HEK293 (cell line): ENCODE data around the gene TCEANC2.
A peak's percentile ranks its signal among the peaks of the same experiment; 100 is the strongest.

Source experiments
- CTCF ChIA-PET: fragments of 350-600 bp; formaldehyde crosslinking; extraction: SDS; loops from one replicate; lab custom pipeline; 2021; ENCODE audit warnings: antibody characterized with exemption; lab: Yijun Ruan, JAX
- POLR2A ChIA-PET: fragments of 300-600 bp; formaldehyde crosslinking; extraction: SDS; loops from one replicate; lab custom pipeline; 2020; ENCODE audit warnings: antibody characterized with exemption, inconsistent platforms; lab: Yijun Ruan, JAX
- H3K27ac ChIP-seq: fragments of 200-500 bp; sonication (Bioruptor generic); 2 replicates; pipeline ENCODE4 v1.5.1; 2014; ENCODE audit warnings: low read depth, low read length, control low read depth, inconsistent platforms; ENCODE audit errors: extremely low read depth
- H3K36me3 ChIP-seq, 2 experiments: fragments of 200-500 bp in 1 of 2; sonication (Bioruptor generic) in 1 of 2; 1 replicate in 1 of 2; 2 replicates in 1 of 2; pipeline ENCODE4 v1.5.1; 2014 to 2017; ENCODE audit warnings: inconsistent platforms in 2 of 2, low read length in 2 of 2; ENCODE audit not compliant: control insufficient read depth in 2 of 2, insufficient read depth in 1 of 2
- H3K4me1 ChIP-seq: fragments of 200-500 bp; sonication (Bioruptor generic); 2 replicates; pipeline ENCODE4 v1.5.1; 2014; ENCODE audit warnings: mild to moderate bottlenecking, low read length, inconsistent platforms; ENCODE audit not compliant: control insufficient read depth, insufficient read depth
- H3K4me3 ChIP-seq: 2 replicates; pipeline ENCODE4 v1.5.1; 2011; ENCODE audit warnings: low read depth, mild to moderate bottlenecking, control low read depth, low read length, moderate library complexity
- H3K9me3 ChIP-seq: fragments of 200-500 bp; sonication (Bioruptor generic); 2 replicates; pipeline ENCODE4 v1.5.1; 2014; ENCODE audit warnings: low read depth, low read length, inconsistent platforms; ENCODE audit not compliant: control insufficient read depth, insufficient read depth
- BCL11B ChIP-seq: fragments of 450-650 bp; formaldehyde crosslinking; IDR thresholded peaks from 2 replicates; pipeline ENCODE4 v1.5.1; 2016; ENCODE audit warnings: low read depth, missing biosample characterization, missing genetic modification characterization
- GLIS1 ChIP-seq: fragments of 450-650 bp; formaldehyde crosslinking; IDR thresholded peaks from 2 replicates; pipeline ENCODE4 v1.5.1; 2016; ENCODE audit warnings: missing biosample characterization, missing genetic modification characterization
- GLIS2 ChIP-seq: fragments of 450-650 bp; formaldehyde crosslinking; IDR thresholded peaks from 2 replicates; pipeline ENCODE4 v1.5.1; 2016; ENCODE audit warnings: missing biosample characterization, missing genetic modification characterization
- KLF8 ChIP-seq: fragments of 450-650 bp; formaldehyde crosslinking; IDR thresholded peaks from 2 replicates; pipeline ENCODE4 v1.5.1; 2016; ENCODE audit warnings: missing biosample characterization, missing genetic modification characterization
- MZF1 ChIP-seq: fragments of 450-650 bp; formaldehyde crosslinking; IDR thresholded peaks from 2 replicates; pipeline ENCODE4 v1.5.1; 2017; ENCODE audit warnings: missing biosample characterization, missing genetic modification characterization, borderline replicate concordance
- YY2 ChIP-seq: fragments of 450-650 bp; formaldehyde crosslinking; IDR thresholded peaks from 2 replicates; pipeline ENCODE4 v1.5.1; 2016; ENCODE audit warnings: missing biosample characterization, missing genetic modification characterization
- ZBTB1 ChIP-seq: fragments of 450-650 bp; formaldehyde crosslinking; IDR thresholded peaks from 2 replicates; pipeline ENCODE4 v1.5.1; 2016; ENCODE audit warnings: missing biosample characterization, missing genetic modification characterization
- ZBTB6 ChIP-seq: fragments of 450-650 bp; formaldehyde crosslinking; IDR thresholded peaks from 2 replicates; pipeline ENCODE4 v1.5.1; 2017; ENCODE audit warnings: missing biosample characterization, missing genetic modification characterization
- ZBTB7A ChIP-seq: fragments of 450-650 bp; formaldehyde crosslinking; IDR thresholded peaks from 2 replicates; pipeline ENCODE4 v1.5.1; 2016; ENCODE audit warnings: low read depth, missing biosample characterization, missing genetic modification characterization
- ZFHX2 ChIP-seq: fragments of 450-650 bp; formaldehyde crosslinking; conservative IDR thresholded peaks from 2 replicates; pipeline ENCODE4 v1.5.1; 2016; ENCODE audit warnings: missing biosample characterization, missing genetic modification characterization
- ZNF366 ChIP-seq: fragments of 450-650 bp; formaldehyde crosslinking; conservative IDR thresholded peaks from 2 replicates; pipeline ENCODE4 v1.5.1; 2016; ENCODE audit warnings: missing biosample characterization, missing genetic modification characterization
- ZNF433 ChIP-seq: fragments of 450-650 bp; formaldehyde crosslinking; IDR thresholded peaks from 2 replicates; pipeline ENCODE4 v1.5.1; 2016; ENCODE audit warnings: missing biosample characterization, missing genetic modification characterization, low read depth
- ZNF610 ChIP-seq: fragments of 450-650 bp; formaldehyde crosslinking; IDR thresholded peaks from 2 replicates; pipeline ENCODE4 v1.5.1; 2016; ENCODE audit warnings: missing biosample characterization, missing genetic modification characterization, borderline replicate concordance
- ZNF670 ChIP-seq: fragments of 450-650 bp; formaldehyde crosslinking; IDR thresholded peaks from 2 replicates; pipeline ENCODE4 v1.5.1; 2016; ENCODE audit warnings: missing biosample characterization, missing genetic modification characterization, low read depth
- ZNF704 ChIP-seq: fragments of 450-650 bp; formaldehyde crosslinking; IDR thresholded peaks from 2 replicates; pipeline ENCODE4 v1.5.1; 2016; ENCODE audit warnings: missing biosample characterization, missing genetic modification characterization
- ZSCAN4 ChIP-seq: fragments of 450-650 bp; formaldehyde crosslinking; IDR thresholded peaks from 2 replicates; pipeline ENCODE4 v1.5.1; 2017; ENCODE audit warnings: missing biosample characterization, missing genetic modification characterization
- TF ChIP-seq, protein P1 (sequence below): fragments of 450-650 bp; formaldehyde crosslinking; IDR thresholded peaks from 2 replicates; pipeline ENCODE4 v1.5.1; 2017; ENCODE audit warnings: missing biosample characterization, missing genetic modification characterization
- TF ChIP-seq, protein P2 (sequence below): fragments of 450-650 bp; formaldehyde crosslinking; optimal IDR thresholded peaks from 2 replicates; pipeline ENCODE3; 2016; ENCODE audit warnings: missing biosample characterization, mild to moderate bottlenecking, missing genetic modification characterization
- TF ChIP-seq, protein P3 (sequence below): fragments of 450-650 bp; formaldehyde crosslinking; IDR thresholded peaks from 2 replicates; pipeline ENCODE4 v1.5.1; 2017; ENCODE audit warnings: missing biosample characterization, mild to moderate bottlenecking, missing genetic modification characterization, moderate library complexity

TCEANC2 gene

DNA sequence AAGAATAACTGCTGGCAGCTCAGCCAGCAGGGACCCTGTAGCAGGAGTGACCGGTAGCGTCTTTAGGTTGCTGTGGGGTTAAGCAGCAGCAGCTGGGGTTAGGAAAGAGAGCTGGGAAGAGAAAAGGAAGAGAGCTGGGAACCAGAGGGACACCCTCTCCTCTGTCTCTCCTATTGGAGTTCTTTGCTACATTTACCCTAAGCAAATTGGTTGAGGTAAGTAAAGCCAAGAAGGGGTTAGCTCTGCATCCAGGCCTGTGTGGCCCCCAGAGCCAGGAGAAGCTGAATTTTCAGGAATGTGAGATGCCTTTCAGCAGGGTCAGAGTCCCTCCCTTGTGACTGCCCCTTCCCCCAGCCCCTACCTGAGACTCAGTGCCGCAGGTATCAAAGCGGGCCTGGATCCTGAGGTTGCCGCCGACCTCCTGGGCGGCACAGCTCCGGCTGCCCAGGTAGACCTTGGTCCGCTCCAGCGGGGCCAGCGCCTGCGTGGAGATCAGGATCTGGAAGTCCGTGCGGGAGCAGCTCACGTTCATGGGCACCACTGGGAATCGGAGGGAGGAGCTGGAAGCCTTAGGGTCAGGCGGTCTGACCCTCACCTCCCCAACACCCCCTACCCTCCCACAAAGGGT, 83.0 kb downstream of the TCEANC2 start:
- Histone ChIP-seq H3K4me3 (no peak overlapping the region), H3K9me3 (no peaks in the 10 kb centered on the region), H3K4me1 (no peaks in the 10 kb centered on the region; the same call in 1 of the 2 replicates), H3K27ac (no peak overlapping the region), H3K36me3 (no peaks in the 10 kb centered on the region)
- TF ChIP-seq ZNF704 (tag by site-specific recombination) (no peak), ZNF366 (tag by site-specific recombination) (no peak), ZBTB6 (tag by site-specific recombination) (no peak), ZBTB1 (tag by site-specific recombination) (no peak)
- CTCF ChIA-PET: no interaction called here
- POLR2A ChIA-PET: interaction anchor here (0.8 kb wide), 1 partner anchor 12 kb away, joined by 3 read pairs; no protein-coding TSS in a partner anchor

- TF ChIP-seq MZF1 (tag by site-specific recombination) (no peak), ZNF670 (no peak), BCL11B (tag by site-specific recombination) (no peak), ZNF610 (no peak), ZFHX2 (tag by site-specific recombination) (no peak), KLF8 (tag by site-specific recombination) (no peak)
- Histone ChIP-seq H3K4me3 (no peak overlapping the region), H3K36me3 (no peaks in the 10 kb centered on the region), H3K27ac (no peak overlapping the region), H3K9me3 (no peaks in the 10 kb centered on the region), H3K4me1 (no peaks in the 10 kb centered on the region; the same call in 1 of the 2 replicates)
- CTCF ChIA-PET: no interaction called here
- POLR2A ChIA-PET: no interaction called here
Observed at GRCh38 chr1:54136963-54137533, 83.6 kb downstream of the TCEANC2 start.

DNA sequence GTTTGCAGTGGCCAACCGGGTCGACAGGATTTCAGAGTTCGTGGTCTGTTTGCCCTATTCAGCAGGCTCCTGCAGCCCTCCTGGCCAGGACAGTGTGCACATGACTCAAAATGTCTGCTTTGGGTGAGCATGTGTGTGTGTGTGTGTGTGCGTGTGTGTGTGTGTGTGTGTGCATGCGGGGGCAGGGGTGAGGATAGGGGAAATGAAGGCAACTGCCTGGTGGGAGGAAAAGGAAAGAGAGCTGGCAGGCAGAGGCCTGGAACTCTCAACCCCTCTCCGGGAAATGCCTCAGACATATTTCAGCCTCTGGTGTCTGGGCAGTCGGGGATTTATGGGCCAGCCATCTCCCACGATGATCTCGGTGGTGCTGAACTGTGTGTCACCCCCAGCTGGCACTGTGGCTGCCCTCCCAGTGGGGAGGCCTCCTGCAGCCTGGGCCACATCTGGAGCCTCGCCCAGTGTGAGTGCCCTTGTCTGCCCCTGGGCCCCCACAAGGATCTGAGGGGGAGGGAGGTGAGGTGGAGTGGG, 84.2 kb downstream of the TCEANC2 start:
- ChIA-PET CTCF (interaction anchor here (1.0 to 1.2 kb wide), 2 partner anchors 15 to 44 kb away, joined by 3 to 4 read pairs; no protein-coding TSS in a partner anchor), POLR2A (no interaction called here)
- Histone ChIP-seq H3K4me3 (no peak overlapping the region), H3K9me3 (no peaks in the 10 kb centered on the region), H3K4me1 (no peaks in the 10 kb centered on the region; the same call in 1 of the 2 replicates), H3K27ac (no peak overlapping the region), H3K36me3 (no peaks in the 10 kb centered on the region)
- no peak for TF ChIP-seq ZNF433 (tag by site-specific recombination)
- TF ChIP-seq ZBTB7A (tag by site-specific recombination): no peak
- TF ChIP-seq, protein P1, sequence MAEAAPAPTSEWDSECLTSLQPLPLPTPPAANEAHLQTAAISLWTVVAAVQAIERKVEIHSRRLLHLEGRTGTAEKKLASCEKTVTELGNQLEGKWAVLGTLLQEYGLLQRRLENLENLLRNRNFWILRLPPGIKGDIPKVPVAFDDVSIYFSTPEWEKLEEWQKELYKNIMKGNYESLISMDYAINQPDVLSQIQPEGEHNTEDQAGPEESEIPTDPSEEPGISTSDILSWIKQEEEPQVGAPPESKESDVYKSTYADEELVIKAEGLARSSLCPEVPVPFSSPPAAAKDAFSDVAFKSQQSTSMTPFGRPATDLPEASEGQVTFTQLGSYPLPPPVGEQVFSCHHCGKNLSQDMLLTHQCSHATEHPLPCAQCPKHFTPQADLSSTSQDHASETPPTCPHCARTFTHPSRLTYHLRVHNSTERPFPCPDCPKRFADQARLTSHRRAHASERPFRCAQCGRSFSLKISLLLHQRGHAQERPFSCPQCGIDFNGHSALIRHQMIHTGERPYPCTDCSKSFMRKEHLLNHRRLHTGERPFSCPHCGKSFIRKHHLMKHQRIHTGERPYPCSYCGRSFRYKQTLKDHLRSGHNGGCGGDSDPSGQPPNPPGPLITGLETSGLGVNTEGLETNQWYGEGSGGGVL (tag by site-specific recombination): 0 out of 2 replicates have a peak, but pooled peaks have one; percentile 16
- peak; percentile 95 for TF ChIP-seq ZSCAN4 (tag by site-specific recombination)
- TF ChIP-seq, protein P2, sequence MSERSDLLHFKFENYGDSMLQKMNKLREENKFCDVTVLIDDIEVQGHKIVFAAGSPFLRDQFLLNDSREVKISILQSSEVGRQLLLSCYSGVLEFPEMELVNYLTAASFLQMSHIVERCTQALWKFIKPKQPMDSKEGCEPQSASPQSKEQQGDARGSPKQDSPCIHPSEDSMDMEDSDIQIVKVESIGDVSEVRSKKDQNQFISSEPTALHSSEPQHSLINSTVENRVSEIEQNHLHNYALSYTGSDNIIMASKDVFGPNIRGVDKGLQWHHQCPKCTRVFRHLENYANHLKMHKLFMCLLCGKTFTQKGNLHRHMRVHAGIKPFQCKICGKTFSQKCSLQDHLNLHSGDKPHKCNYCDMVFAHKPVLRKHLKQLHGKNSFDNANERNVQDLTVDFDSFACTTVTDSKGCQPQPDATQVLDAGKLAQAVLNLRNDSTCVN (tag by site-specific recombination): no peak
- TF ChIP-seq GLIS1 (tag by site-specific recombination): peak; percentile 100
- peak; percentile 61 for TF ChIP-seq GLIS2 (tag by site-specific recombination)
- TF ChIP-seq YY2 (tag by site-specific recombination): 0 out of 2 replicates have a peak, but pooled peaks have one; percentile 22
- TF ChIP-seq, protein P3, sequence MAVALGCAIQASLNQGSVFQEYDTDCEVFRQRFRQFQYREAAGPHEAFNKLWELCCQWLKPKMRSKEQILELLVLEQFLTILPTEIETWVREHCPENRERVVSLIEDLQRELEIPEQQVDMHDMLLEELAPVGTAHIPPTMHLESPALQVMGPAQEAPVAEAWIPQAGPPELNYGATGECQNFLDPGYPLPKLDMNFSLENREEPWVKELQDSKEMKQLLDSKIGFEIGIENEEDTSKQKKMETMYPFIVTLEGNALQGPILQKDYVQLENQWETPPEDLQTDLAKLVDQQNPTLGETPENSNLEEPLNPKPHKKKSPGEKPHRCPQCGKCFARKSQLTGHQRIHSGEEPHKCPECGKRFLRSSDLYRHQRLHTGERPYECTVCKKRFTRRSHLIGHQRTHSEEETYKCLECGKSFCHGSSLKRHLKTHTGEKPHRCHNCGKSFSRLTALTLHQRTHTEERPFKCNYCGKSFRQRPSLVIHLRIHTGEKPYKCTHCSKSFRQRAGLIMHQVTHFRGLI: peak; percentile 39; the same call in 1 of the 2 replicates
- TF ChIP-seq MZF1 (tag by site-specific recombination): no peak
